Nephron (organoid): ENCODE measurements around the gene MYOZ3.
A peak's percentile ranks its signal among the peaks of the same experiment; 100 is the strongest.

Experiments used
- H3K27ac Mint-ChIP-seq, 3 experiments: 2 replicates each; pipeline ENCODE4 v1.8.0; 2020; ENCODE audit warnings: mixed read lengths in 3 of 3, mild to moderate bottlenecking in 2 of 3, moderate library complexity in 1 of 3
- H3K27me3 Mint-ChIP-seq: 2 replicates; pipeline ENCODE4 v1.8.0; 2021; ENCODE audit warnings: low read depth, mild to moderate bottlenecking, moderate library complexity, mixed read lengths
- H3K36me3 Mint-ChIP-seq: 2 replicates; pipeline ENCODE4 v1.8.0; 2020; ENCODE audit warnings: low read depth, mixed read lengths
- H3K4me1 Mint-ChIP-seq: 2 replicates; pipeline ENCODE4 v1.8.0; 2020; ENCODE audit warnings: mixed read lengths
- H3K4me3 Mint-ChIP-seq, 3 experiments: 2 replicates each; pipeline ENCODE4 v1.8.0; 2020; ENCODE audit warnings: mild to moderate bottlenecking in 3 of 3, mixed read lengths in 3 of 3, moderate library complexity in 2 of 3
- H3K9me3 Mint-ChIP-seq: 2 replicates; pipeline ENCODE4 v1.8.0; 2020; ENCODE audit warnings: mixed read lengths
- TF ChIP-seq, protein P1 (sequence below), 3 experiments: fragments of 200-600 bp; sonication (generic); IDR thresholded peaks; one replicate each; pipeline ENCODE4 v1.5.0; 2021; ENCODE audit warnings: antibody characterized with exemption in 3 of 3; ENCODE audit not compliant: unreplicated experiment in 3 of 3

MYOZ3 gene

GRCh38 chr5:150639377-150639692 is 21.7 kb upstream of the MYOZ3 start:
- peaks cover 5% of the 10 kb centered on the region for H3K36me3 Mint-ChIP-seq
- peaks cover 4% of the 10 kb centered on the region for H3K27me3 Mint-ChIP-seq
- peaks cover 92% of the 10 kb centered on the region for H3K4me1 Mint-ChIP-seq
- H3K4me3 Mint-ChIP-seq: peak overlapping the region; percentile 33 to 91 (median 37)
- TF ChIP-seq, protein P1, sequence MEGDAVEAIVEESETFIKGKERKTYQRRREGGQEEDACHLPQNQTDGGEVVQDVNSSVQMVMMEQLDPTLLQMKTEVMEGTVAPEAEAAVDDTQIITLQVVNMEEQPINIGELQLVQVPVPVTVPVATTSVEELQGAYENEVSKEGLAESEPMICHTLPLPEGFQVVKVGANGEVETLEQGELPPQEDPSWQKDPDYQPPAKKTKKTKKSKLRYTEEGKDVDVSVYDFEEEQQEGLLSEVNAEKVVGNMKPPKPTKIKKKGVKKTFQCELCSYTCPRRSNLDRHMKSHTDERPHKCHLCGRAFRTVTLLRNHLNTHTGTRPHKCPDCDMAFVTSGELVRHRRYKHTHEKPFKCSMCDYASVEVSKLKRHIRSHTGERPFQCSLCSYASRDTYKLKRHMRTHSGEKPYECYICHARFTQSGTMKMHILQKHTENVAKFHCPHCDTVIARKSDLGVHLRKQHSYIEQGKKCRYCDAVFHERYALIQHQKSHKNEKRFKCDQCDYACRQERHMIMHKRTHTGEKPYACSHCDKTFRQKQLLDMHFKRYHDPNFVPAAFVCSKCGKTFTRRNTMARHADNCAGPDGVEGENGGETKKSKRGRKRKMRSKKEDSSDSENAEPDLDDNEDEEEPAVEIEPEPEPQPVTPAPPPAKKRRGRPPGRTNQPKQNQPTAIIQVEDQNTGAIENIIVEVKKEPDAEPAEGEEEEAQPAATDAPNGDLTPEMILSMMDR (IDR thresholded peaks at IDR 0.05; ENCODE audit: unreplicated experiment in 3 of 3): no peak
- H3K27ac Mint-ChIP-seq: peak overlapping the region; percentile 96 to 98 (median 97)
- H3K9me3 Mint-ChIP-seq: no peaks in the 10 kb centered on the region

GRCh38 chr5:150639751-150640150 is 21.3 kb upstream of the MYOZ3 start:
- Mint-ChIP-seq H3K4me1 (peaks cover 93% of the 10 kb centered on the region), H3K36me3 (peaks cover 5% of the 10 kb centered on the region), H3K9me3 (no peaks in the 10 kb centered on the region), H3K27me3 (peaks cover 3% of the 10 kb centered on the region), H3K27ac (peak overlapping the region; percentile 96 to 98 (median 97)), H3K4me3 (peak overlapping the region; percentile 81 to 91 (median 82))
- TF ChIP-seq, protein P1 (IDR thresholded peaks at IDR 0.05; ENCODE audit: unreplicated experiment in 3 of 3): no peak

GRCh38 chr5:150640311-150641005 is 20.6 kb upstream of the MYOZ3 start, which contains the start of gene SYNPO:
TSS of gene SYNPO (plus strand) at chr5:150640660. CDS start at chr5:150648276, 7,616 bp downstream.
- peaks cover 95% of the 10 kb centered on the region for H3K4me1 Mint-ChIP-seq
- H3K27ac Mint-ChIP-seq: peak within 1 kb of the TSS; percentile 96 to 98 (median 97)
- peak within 1 kb of the TSS; percentile 81 to 91 (median 82) for H3K4me3 Mint-ChIP-seq
- TF ChIP-seq, protein P1 (IDR thresholded peaks at IDR 0.05; ENCODE audit: unreplicated experiment in 3 of 3): no peak
- H3K36me3 Mint-ChIP-seq: peaks cover 5% of the 10 kb centered on the region
- H3K27me3 Mint-ChIP-seq: peaks cover 3% of the 10 kb centered on the region
- no peaks in the 10 kb centered on the region for H3K9me3 Mint-ChIP-seq

DNA sequence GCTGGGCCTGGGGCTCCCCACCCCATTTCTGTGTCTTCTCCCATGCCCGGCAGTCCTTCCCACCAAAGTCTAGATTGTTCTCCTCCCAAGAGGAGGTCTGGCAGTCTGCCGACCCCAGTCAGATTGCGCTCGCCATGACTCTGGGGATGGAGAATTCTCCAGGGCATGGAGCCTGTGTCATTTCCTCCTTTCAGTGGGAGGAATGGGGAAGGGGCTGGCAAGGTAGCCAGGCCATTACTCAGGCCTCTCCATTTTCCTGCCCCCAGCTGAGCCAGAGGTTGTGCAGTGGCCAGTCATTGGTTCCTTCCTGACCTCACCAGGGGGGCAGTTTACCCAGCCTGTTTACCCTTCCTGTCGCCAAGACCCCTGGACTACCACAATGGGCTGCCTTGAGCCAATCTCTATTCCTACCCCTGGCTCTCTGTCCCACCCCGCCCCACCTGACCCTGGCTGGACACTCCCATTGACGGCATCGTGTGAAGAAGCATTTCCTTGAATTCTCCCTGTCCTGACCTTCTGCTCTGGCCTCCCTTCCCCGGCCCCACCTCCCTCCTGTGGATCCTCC is 20.0 kb upstream of the MYOZ3 start:
- H3K4me3 Mint-ChIP-seq: peak overlapping the region; percentile 81 to 91 (median 82)
- H3K36me3 Mint-ChIP-seq: peaks cover 8% of the 10 kb centered on the region
- H3K27ac Mint-ChIP-seq: peak overlapping the region; percentile 96 to 98 (median 97)
- H3K27me3 Mint-ChIP-seq: peaks cover 3% of the 10 kb centered on the region
- TF ChIP-seq, protein P1 (IDR thresholded peaks at IDR 0.05; ENCODE audit: unreplicated experiment in 3 of 3): no peak
- peaks cover 95% of the 10 kb centered on the region for H3K4me1 Mint-ChIP-seq
- no peaks in the 10 kb centered on the region for H3K9me3 Mint-ChIP-seq

DNA sequence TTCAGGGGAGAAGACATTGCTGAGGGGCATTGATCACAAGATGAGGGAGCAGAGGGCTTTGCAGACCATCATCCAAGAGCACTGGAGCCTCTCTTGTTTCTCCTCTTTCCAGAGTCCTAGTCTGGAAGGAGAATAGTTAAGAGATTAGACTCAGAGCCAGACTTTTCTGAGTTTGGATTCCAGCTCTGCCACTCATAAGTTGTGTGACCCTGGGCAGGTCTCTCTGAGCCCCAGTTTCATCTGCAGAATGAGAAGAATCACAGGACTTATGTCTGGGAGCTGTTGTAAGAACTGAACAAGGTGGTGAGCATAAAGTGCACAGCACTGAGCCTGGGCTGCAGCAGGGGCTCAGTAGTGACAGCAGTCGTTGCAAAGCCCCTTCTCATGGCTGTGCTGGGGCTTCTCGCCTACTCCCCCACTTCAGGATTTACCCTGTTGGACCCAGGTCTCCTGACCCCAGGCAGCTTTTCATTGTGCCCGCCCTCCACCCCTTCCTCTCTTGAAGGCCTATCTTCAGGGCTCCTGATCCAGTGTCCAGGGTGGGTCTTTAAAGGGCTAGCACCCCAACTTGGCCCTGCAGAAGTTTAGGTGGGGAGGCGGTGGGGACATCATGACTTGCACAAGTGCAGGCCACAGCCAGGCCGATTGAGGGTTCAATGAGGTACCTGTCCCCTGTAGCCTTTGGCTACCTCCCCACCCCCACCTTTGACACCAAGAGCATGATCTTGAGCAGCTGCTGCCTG is 19.1 kb upstream of the MYOZ3 start:
- Mint-ChIP-seq H3K27ac (peak overlapping the region; percentile 96 to 98 (median 97)), H3K36me3 (peaks cover 8% of the 10 kb centered on the region), H3K9me3 (no peaks in the 10 kb centered on the region), H3K4me3 (peak overlapping the region; percentile 81 to 91 (median 82)), H3K27me3 (peaks cover 3% of the 10 kb centered on the region), H3K4me1 (peaks cover 86% of the 10 kb centered on the region)
- TF ChIP-seq, protein P1 (IDR thresholded peaks at IDR 0.05; ENCODE audit: unreplicated experiment in 3 of 3): no peak
